ACHN (cell line): ENCODE measurements around the gene ABCA3.
"Not testable (repeated sequence)": the region's sequence is repeated elsewhere in the genome, so short reads cannot be mapped to it uniquely, and the experiment has no call there.

Experiments
- DNase-seq: peaks from one replicate; pipeline ENCODE4 v3.0.0-alpha.2; 2015
- in situ Hi-C: cut with HindIII; loops from 2 replicates; pipeline ENCODE4 v1.10.0; 2017; ENCODE audit warnings: low sequenced_read_pairs, low pct_ligation_motif_present, low pct_unique_long_range_greater_than_20kb

The ABCA3 gene

DNA sequence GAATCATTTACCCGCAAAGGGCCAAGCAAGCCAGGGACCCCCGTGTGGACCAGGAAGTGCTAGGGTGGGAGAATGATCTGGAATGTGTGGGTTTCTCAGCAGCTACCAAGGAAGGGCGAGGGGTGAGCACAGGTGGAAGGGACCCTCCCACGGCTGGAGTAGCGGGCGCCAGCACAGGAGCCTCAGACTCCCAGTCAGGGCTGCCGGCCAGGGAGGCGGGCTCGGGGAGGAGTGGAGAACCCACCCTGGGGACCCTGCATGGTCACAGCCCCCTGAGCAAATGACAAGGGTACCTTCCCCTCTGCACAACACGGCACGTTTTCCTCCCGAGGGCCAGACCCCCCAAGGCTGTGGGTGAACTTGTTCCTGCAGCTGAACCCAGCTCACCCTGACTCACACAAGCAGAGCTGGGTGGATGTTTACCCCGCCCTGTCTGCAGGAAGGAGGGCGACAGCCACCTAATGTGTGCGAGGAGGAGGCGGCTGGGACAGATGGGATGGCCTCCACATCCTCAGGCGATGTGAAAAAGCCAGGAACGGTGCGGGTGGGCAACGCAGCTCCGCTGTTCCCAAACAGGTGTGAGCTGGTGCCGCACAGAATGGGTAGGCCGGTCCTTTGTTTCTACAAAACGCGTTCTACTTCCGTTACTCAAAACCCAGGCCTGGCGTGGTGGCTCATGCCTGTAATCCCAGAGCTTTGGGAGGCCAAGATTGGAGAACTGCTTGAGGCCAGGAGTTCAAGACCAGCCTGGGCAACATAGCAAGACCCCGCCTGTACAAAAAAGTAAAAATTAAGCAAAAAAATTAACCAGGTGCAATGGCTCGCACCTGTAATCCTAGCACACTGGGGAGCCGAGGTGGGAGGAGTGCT is 95.4 kb downstream of the ABCA3 start:
- DNase-seq, result no peak
- in situ Hi-C loops, result no loop called here

DNA sequence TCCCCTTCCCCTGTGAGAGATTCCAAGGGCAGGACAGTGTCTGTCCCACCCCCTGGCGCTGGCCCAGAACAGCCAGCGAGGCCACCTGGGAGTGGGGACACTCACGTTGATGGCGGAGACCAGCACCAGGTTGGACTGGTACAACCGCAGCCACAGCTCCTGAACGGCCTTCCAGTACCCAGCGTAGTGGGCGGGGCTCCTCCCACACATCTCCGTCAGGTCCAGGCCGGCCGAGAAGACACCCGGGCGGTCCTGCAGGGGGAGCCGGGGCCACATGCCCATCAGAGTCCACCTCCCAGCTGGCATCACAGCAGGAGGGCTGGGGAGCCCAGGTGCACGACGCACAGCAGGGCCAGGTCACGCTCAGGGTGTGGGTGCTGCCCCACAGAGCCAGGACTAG is 96.2 kb downstream of the ABCA3 start:
- in situ Hi-C loops, result no loop called here
- DNase-seq, result no peak

DNA sequence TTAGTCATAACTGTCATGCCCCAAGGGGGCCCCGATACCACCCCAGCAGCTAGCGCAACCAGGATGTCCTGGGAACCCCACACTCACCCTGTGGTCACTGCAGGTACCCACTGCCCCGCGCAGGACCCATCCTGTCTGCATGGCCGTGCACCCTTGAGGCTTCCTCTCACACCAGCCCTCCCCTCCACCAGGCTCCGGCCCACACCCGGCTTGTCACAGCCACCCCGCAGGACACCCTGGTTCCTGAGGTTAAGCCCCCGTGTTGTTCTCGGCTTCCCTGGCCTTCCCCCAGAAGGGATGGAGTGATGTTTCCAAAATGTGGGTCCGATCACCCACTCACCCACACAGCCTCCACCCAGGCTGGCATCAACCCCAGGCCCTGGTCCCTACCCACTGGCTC is 96.7 kb downstream of the ABCA3 start:
- no peak for DNase-seq
- in situ Hi-C loops, result no loop called here

- in situ Hi-C loops, result no loop called here
- DNase-seq, result no peak
These were observed 97.4 kb downstream of the ABCA3 start for GRCh38 chr16:2243031-2243528.

- in situ Hi-C loops, result no loop called here
- DNase-seq, result no peak
These were observed 97.9 kb downstream of the ABCA3 start for GRCh38 chr16:2242598-2242997.

- in situ Hi-C loops, DNase-seq: not testable (repeated sequence)
These were observed 100.2 kb downstream of the ABCA3 start for GRCh38 chr16:2240331-2240730.

GRCh38 chr16:2238838-2239675 is 101.5 kb downstream of the ABCA3 start:
- DNase-seq, result no peak
- in situ Hi-C loops, result no loop called here

- in situ Hi-C loops, result no loop called here
- no peak for DNase-seq
These were observed 102.2 kb downstream of the ABCA3 start for GRCh38 chr16:2238150-2238837.

GRCh38 chr16:2237493-2238149 is 102.9 kb downstream of the ABCA3 start:
- DNase-seq, result no peak
- in situ Hi-C loops, result no loop called here

DNA sequence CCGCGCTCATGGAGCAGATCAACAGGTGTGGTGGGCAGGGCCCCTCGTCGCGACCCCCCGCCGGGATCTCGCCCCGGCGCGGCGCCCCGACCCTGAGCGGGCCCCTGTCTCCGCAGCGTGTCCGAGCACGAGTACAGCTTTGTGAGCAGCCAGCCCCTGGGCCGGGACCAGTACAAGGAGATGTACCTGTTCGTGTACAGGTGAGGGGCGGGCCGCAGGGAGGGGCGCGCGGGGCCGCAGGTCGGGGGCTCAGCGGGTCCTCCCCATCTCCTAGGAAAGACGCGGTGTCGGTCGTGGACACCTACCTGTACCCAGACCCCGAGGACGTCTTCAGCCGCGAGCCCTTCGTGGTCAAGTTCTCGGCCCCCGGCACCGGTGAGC is 103.4 kb downstream of the ABCA3 start:
- DNase-seq, result no peak
- in situ Hi-C loops, result no loop called here

DNA sequence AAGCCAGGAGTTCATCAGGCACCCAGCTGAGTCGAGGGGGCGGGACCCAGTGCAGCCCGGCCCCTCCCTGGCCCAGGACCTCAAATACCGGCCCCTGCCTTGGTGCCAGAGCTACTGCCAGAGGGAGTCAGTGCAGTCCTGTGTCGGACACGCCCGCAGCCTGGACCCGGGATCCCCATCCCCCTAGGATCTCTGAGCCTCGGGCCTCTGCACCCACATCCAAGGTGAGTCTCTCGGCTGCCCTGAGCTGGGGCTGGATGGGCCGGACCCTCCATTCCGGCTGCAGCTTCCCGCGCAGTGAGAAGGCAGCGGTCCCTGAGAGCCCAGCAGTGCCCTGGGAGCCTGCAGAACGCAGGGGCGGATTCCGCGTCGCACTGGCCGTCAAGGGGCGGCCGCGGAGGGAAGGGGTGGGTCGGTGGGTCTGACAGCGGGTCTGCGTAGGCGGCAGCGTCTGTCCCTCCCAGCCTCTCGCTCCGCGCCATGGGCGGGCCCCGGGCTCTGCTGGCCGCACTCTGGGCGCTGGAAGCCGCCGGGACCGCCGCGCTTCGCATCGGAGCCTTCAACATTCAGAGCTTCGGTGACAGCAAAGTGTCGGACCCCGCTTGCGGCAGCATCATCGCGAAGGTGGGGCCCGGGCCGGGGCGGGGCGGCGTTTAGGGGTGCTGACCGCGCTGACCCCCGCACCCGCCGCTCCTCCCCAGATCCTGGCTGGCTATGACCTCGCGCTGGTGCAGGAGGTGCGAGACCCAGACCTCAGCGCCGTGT is 104.0 kb downstream of the ABCA3 start, which contains the start of gene DNASE1L2:
Gene DNASE1L2, plus strand, starts transcription at position 108 of the 765 bp plus-strand sequence. Its CDS starts 373 bp downstream, at position 481.
- in situ Hi-C loops, result no loop called here
- DNase-seq, result no peak

DNA sequence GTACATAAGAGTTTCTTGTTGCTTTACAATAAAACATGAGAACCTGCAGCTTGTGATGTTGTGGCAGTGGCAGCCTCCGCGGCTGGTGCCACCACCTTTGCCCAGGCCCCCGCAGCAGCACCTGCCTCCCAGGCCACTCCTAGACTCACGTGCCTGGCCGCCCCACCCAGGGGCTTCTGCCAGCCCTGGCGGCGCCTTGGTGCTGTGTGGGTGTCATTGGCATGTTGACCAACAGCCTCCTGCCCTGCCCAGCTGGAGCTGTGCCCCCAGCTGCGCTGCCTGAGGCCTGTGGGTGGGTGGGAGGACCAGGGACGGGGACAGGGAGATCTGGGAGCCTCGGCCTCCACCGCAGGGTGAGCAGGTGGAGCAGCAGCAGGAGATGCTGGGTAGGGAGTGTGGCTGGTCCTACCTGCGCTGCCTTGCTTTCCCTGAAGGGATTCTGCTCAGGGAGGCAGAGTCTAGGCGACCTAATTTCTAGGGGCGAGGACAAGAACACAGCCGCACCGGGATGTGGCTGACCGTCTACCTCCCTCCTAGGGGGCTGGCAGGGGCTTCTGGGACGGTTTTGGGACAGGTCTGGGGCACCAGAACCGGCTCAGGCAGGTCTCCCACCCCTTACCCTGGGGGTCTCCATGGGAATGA is 104.7 kb downstream of the ABCA3 start:
- in situ Hi-C loops, result no loop called here
- DNase-seq, result no peak

DNA sequence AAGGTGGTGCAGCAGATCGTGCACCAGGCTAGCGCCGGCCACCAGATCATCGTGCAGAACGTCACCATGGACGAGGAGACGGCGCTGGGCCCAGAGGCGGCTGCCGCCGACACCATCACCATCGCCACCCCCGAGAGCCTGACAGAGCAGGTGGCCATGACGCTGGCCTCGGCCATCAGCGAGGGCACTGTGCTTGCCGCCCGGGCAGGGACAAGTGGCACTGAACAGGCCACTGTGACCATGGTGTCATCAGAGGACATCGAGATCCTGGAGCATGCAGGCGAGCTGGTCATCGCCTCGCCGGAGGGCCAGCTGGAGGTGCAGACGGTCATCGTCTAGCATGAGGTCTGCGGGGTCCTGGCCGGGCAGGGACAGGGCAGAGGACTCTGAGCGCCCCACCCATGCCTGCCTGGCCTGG is 105.3 kb downstream of the ABCA3 start:
- in situ Hi-C loops, result no loop called here
- DNase-seq, result no peak

GRCh38 chr16:2234813-2235170 is 105.7 kb downstream of the ABCA3 start:
- in situ Hi-C loops, result no loop called here
- no peak for DNase-seq

- no peak for DNase-seq
- in situ Hi-C loops, result no loop called here
These were observed 106.4 kb downstream of the ABCA3 start for GRCh38 chr16:2233872-2234812.

- DNase-seq, result no peak
- in situ Hi-C loops, result no loop called here
These were observed 107.3 kb downstream of the ABCA3 start for GRCh38 chr16:2233046-2233775.
